ENCODE results near the gene CHAF1A.

DNA sequence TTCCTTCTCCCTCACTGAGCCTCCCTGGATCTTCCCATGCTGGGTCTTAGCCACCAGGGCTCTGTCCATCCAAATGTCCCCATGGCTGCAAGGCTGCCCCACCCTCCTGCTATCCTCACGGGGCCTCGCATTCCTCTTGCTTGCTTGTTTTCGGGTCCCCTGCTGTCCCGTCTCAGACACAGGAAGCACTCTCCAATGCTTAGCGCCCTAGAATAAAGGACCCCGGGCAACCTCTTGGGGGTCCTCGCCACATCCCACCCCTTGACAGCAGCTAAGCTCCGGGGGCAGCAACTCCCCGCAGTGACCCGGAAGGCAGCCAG is 25.8 kb upstream of the CHAF1A start:
- TF ChIP-seq, protein P1, sequence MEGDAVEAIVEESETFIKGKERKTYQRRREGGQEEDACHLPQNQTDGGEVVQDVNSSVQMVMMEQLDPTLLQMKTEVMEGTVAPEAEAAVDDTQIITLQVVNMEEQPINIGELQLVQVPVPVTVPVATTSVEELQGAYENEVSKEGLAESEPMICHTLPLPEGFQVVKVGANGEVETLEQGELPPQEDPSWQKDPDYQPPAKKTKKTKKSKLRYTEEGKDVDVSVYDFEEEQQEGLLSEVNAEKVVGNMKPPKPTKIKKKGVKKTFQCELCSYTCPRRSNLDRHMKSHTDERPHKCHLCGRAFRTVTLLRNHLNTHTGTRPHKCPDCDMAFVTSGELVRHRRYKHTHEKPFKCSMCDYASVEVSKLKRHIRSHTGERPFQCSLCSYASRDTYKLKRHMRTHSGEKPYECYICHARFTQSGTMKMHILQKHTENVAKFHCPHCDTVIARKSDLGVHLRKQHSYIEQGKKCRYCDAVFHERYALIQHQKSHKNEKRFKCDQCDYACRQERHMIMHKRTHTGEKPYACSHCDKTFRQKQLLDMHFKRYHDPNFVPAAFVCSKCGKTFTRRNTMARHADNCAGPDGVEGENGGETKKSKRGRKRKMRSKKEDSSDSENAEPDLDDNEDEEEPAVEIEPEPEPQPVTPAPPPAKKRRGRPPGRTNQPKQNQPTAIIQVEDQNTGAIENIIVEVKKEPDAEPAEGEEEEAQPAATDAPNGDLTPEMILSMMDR (conservative IDR thresholded peaks at IDR 0.05; ENCODE audit: low read depth in 2 of 2): no peak
- TF ChIP-seq EZH2 (IDR thresholded peaks at IDR 0.05; ENCODE audit: low read depth, unreplicated experiment) (no peak), EZH2phosphoT487 (IDR thresholded peaks at IDR 0.05; ENCODE audit: unreplicated experiment) (no peak), CREB1 (CRISPR knock-in tag; IDR thresholded peaks at IDR 0.05; ENCODE audit: low read depth) (no peak), POLR2AphosphoS5 (IDR thresholded peaks at IDR 0.05; ENCODE audit: low read depth) (no peak), ETS1 (IDR thresholded peaks at IDR 0.05) (no peak), NANOG (IDR thresholded peaks at IDR 0.05; ENCODE audit: borderline replicate concordance) (no peak), STAT1 (IDR thresholded peaks at IDR 0.05; ENCODE audit: unreplicated experiment) (no peak), JUNB (IDR thresholded peaks at IDR 0.05; ENCODE audit: unreplicated experiment) (no peak), ZNF114 (CRISPR knock-in tag; IDR thresholded peaks at IDR 0.05) (no peak), ZNF331 (CRISPR knock-in tag; IDR thresholded peaks at IDR 0.05; ENCODE audit: low read depth) (no peak)
- TF ChIP-seq, protein P2, sequence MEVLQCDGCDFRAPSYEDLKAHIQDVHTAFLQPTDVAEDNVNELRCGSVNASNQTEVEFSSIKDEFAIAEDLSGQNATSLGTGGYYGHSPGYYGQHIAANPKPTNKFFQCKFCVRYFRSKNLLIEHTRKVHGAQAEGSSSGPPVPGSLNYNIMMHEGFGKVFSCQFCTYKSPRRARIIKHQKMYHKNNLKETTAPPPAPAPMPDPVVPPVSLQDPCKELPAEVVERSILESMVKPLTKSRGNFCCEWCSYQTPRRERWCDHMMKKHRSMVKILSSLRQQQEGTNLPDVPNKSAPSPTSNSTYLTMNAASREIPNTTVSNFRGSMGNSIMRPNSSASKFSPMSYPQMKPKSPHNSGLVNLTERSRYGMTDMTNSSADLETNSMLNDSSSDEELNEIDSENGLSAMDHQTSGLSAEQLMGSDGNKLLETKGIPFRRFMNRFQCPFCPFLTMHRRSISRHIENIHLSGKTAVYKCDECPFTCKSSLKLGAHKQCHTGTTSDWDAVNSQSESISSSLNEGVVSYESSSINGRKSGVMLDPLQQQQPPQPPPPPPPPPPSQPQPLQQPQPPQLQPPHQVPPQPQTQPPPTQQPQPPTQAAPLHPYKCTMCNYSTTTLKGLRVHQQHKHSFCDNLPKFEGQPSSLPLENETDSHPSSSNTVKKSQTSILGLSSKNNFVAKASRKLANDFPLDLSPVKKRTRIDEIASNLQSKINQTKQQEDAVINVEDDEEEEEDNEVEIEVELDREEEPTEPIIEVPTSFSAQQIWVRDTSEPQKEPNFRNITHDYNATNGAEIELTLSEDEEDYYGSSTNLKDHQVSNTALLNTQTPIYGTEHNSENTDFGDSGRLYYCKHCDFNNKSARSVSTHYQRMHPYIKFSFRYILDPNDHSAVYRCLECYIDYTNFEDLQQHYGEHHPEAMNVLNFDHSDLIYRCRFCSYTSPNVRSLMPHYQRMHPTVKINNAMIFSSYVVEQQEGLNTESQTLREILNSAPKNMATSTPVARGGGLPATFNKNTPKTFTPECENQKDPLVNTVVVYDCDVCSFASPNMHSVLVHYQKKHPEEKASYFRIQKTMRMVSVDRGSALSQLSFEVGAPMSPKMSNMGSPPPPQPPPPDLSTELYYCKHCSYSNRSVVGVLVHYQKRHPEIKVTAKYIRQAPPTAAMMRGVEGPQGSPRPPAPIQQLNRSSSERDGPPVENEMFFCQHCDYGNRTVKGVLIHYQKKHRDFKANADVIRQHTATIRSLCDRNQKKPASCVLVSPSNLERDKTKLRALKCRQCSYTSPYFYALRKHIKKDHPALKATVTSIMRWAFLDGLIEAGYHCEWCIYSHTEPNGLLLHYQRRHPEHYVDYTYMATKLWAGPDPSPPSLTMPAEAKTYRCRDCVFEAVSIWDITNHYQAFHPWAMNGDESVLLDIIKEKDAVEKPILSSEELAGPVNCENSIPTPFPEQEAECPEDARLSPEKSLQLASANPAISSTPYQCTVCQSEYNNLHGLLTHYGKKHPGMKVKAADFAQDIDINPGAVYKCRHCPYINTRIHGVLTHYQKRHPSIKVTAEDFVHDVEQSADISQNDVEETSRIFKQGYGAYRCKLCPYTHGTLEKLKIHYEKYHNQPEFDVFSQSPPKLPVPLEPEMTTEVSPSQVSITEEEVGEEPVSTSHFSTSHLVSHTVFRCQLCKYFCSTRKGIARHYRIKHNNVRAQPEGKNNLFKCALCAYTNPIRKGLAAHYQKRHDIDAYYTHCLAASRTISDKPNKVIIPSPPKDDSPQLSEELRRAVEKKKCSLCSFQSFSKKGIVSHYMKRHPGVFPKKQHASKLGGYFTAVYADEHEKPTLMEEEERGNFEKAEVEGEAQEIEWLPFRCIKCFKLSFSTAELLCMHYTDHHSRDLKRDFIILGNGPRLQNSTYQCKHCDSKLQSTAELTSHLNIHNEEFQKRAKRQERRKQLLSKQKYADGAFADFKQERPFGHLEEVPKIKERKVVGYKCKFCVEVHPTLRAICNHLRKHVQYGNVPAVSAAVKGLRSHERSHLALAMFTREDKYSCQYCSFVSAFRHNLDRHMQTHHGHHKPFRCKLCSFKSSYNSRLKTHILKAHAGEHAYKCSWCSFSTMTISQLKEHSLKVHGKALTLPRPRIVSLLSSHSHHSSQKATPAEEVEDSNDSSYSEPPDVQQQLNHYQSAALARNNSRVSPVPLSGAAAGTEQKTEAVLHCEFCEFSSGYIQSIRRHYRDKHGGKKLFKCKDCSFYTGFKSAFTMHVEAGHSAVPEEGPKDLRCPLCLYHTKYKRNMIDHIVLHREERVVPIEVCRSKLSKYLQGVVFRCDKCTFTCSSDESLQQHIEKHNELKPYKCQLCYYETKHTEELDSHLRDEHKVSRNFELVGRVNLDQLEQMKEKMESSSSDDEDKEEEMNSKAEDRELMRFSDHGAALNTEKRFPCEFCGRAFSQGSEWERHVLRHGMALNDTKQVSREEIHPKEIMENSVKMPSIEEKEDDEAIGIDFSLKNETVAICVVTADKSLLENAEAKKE (CRISPR knock-in tag; IDR thresholded peaks at IDR 0.05): no peak
- TF ChIP-seq, protein P3, sequence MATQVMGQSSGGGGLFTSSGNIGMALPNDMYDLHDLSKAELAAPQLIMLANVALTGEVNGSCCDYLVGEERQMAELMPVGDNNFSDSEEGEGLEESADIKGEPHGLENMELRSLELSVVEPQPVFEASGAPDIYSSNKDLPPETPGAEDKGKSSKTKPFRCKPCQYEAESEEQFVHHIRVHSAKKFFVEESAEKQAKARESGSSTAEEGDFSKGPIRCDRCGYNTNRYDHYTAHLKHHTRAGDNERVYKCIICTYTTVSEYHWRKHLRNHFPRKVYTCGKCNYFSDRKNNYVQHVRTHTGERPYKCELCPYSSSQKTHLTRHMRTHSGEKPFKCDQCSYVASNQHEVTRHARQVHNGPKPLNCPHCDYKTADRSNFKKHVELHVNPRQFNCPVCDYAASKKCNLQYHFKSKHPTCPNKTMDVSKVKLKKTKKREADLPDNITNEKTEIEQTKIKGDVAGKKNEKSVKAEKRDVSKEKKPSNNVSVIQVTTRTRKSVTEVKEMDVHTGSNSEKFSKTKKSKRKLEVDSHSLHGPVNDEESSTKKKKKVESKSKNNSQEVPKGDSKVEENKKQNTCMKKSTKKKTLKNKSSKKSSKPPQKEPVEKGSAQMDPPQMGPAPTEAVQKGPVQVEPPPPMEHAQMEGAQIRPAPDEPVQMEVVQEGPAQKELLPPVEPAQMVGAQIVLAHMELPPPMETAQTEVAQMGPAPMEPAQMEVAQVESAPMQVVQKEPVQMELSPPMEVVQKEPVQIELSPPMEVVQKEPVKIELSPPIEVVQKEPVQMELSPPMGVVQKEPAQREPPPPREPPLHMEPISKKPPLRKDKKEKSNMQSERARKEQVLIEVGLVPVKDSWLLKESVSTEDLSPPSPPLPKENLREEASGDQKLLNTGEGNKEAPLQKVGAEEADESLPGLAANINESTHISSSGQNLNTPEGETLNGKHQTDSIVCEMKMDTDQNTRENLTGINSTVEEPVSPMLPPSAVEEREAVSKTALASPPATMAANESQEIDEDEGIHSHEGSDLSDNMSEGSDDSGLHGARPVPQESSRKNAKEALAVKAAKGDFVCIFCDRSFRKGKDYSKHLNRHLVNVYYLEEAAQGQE (IDR thresholded peaks at IDR 0.05; ENCODE audit: unreplicated experiment): no peak

Measured in GM23338 (cell line).